PFSK-1 (cell line): Measurements from ENCODE around the gene APOBEC2.

Experiments used
- POLR2AphosphoS5 ChIP-seq: IDR thresholded peaks from 2 replicates; pipeline ENCODE4 v1.6.1; 2012; ENCODE audit warnings: low read depth, mild to moderate bottlenecking, control low read depth, low read length, moderate library complexity
- TAF1 ChIP-seq: IDR thresholded peaks from 2 replicates; pipeline ENCODE4 v1.6.1; 2012; ENCODE audit warnings: low read length, control low read depth, borderline replicate concordance; ENCODE audit not compliant: insufficient read depth

DNA sequence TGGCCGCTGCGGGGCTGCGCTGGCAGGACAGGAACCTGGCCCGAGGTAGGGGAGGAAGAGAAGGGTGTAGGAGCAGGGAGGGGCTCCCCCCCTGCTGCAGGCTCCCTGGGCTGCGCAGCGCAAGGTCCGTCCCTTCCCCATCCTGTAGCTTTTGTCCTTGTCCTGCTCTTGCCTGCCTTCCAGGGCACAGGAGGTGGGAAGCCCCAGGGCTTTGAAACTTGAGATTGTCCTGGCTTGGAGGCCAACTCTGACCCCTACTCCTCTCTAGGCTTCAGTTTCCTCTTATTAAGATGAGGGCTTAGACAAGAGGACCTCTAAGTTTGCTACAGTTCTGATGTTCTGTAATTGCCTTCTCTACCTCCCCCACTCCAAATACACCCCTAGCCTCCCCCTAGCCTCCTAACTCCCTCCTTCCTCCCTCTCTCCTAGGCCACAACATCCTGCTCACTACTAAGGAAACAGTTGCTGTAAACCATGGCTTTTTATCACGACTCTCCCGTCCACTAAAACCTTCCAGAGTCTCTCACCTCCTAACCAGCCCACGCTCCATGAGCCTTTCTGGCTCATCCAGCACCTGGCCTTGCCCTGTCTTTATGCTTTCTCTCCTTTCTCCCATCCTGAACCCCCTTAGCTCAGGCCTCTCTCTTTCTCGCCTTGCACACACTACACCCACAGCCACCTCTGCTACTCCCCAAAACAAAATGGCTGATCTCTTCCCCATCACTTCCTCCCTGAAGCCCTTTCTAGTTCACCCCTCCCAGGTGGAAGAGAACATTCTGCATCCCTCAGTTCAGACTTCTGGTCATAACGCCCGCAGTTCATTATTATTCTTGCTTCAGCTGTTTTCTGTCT is 24.2 kb upstream of the APOBEC2 start:
- TF ChIP-seq POLR2AphosphoS5 (no peak), TAF1 (no peak)
